Sigmoid colon (tissue), 7 donors: ENCODE results near the gene GRIK5. TPM values are rescaled to one million over a fixed set of nuclear protein-coding genes. Genes with fewer than 3 reads are reported as not detected.

ENCODE experiments used
- DNase-seq: peaks from one replicate; pipeline ENCODE4 v3.0.0-alpha.2; 2019
- H3K27ac ChIP-seq, 4 donors: fragments of 200-600 bp; sonication (generic); one replicate each; pipeline ENCODE4 v1.5.1; 2016 to 2019; ENCODE audit warnings: mild to moderate bottlenecking in 1 of 4
- H3K27me3 ChIP-seq, 3 donors: fragments of 200-600 bp; sonication (generic); one replicate each; pipeline ENCODE4 v1.5.1; 2019; ENCODE audit warnings: mild to moderate bottlenecking in 1 of 3
- H3K36me3 ChIP-seq, 4 donors: fragments of 200-600 bp; sonication (generic); one replicate each; pipeline ENCODE4 v1.5.1; 2016 to 2019
- H3K4me1 ChIP-seq, 4 donors: fragments of 200-600 bp; sonication (generic); one replicate each; pipeline ENCODE4 v1.5.1; 2017 to 2019
- H3K4me3 ChIP-seq, 4 donors: fragments of 200-600 bp; sonication (generic); one replicate each; pipeline ENCODE4 v1.5.1; 2017 to 2019; ENCODE audit warnings: mild to moderate bottlenecking in 2 of 4, moderate library complexity in 1 of 4
- H3K9me3 ChIP-seq, 4 donors: fragments of 200-600 bp in 3 of 4; sonication (generic) in 3 of 4; one replicate each; pipeline versions ENCODE4 v1.5.1 to v1.6.1; 2013 to 2019
- CTCF ChIP-seq, 4 experiments: fragments of 450-650 bp in 3 of 4; fragments of 200-600 bp in 1 of 4; IDR thresholded peaks; one replicate each; pipeline ENCODE4 v1.5.1; 2016 to 2019; ENCODE audit warnings: antibody characterized with exemption in 4 of 4, mild to moderate bottlenecking in 3 of 4, moderate library complexity in 2 of 4
- EP300 ChIP-seq, 4 donors: sonication (generic); formaldehyde crosslinking; IDR thresholded peaks; one replicate each; pipeline ENCODE4 v1.6.1; 2017; ENCODE audit warnings: antibody characterized with exemption in 4 of 4
- POLR2A ChIP-seq, 2 donors: fragments of 450-650 bp; IDR thresholded peaks; one replicate each; pipeline ENCODE4 v1.6.1; 2016; ENCODE audit warnings: antibody characterized with exemption in 2 of 2, mild to moderate bottlenecking in 2 of 2, moderate library complexity in 2 of 2
- POLR2AphosphoS5 ChIP-seq, 4 donors: sonication (generic); formaldehyde crosslinking; IDR thresholded peaks; one replicate each; pipeline ENCODE4 v1.6.1; 2017; ENCODE audit warnings: antibody characterized with exemption in 4 of 4
- WGBS, 2 donors: extraction: QIAGEN DNeasy Blood & Tissue Kit; methylation state at CpG; one replicate each; pipeline ENCODE4 v1.1.7; 2013; 5-methylcytosine and 5-hydroxymethylcytosine counted together
- intact Hi-C: fragments of 100-400 bp; cut with DNase I; formaldehyde crosslinking; loops from one replicate; pipeline ENCODE4 v1.15.1; 2023
- polyA plus RNA-seq, 3 donors: library from polyadenylated mRNA; stranded (reverse); fragments of 200-250 nt; gene quantifications; one replicate each; pipeline ENCODE4 v1.2.3, GENCODE V29; 2013
- total RNA-seq, 4 donors: library from RNA; depleted of rRNA; stranded (reverse); fragments of >200 nt; gene quantifications; one replicate each; pipeline ENCODE4 v1.1.0, GENCODE V29; 2016
- donor health status: healthy with polysubstance abuse.
- donor health status: Bipolar disorder and iron deficiency.
- donor health status: healthy.

The GRIK5 gene
- total and polyA plus RNA-seq, 7 donors = under 0.01 to 23.3 (median 10.3) TPM; not detected in 1

- TF ChIP-seq CTCF (IDR thresholded peaks at IDR 0.05) = no peak
- no peak for TF ChIP-seq POLR2A (IDR thresholded peaks at IDR 0.05)
- TF ChIP-seq EP300 (IDR thresholded peaks at IDR 0.05) = no peak
- TF ChIP-seq POLR2AphosphoS5 (IDR thresholded peaks at IDR 0.05) = no peak
- Histone ChIP-seq H3K27ac (no peak overlapping the region), H3K4me1 (no peaks in the 10 kb centered on the region), H3K9me3 (no peaks in the 10 kb centered on the region), H3K4me3 (no peak overlapping the region), H3K36me3 (peaks cover 0 to 26% (median 9%) of the 10 kb centered on the region in 4 donors), H3K27me3 (peaks cover 0 to 17% (median 0%) of the 10 kb centered on the region in 3 donors)
- intact Hi-C loops = no loop called here
- DNase-seq = no peak
- 84 to 89% methylated on average over 13 of the region's 13 CpGs for WGBS, 2 donors
These were observed 63.4 kb downstream of the GRIK5 start for GRCh38 chr19:42006569-42006968.

- no peaks in the 10 kb centered on the region for H3K4me1 ChIP-seq
- no peaks in the 10 kb centered on the region for H3K9me3 ChIP-seq
- no peak overlapping the region for H3K4me3 ChIP-seq
- 94 to 95% methylated on average over 22 of the region's 22 CpGs for WGBS, 2 donors
- intact Hi-C loops = no loop called here
- TF ChIP-seq POLR2AphosphoS5 (IDR thresholded peaks at IDR 0.05) (no peak), EP300 (IDR thresholded peaks at IDR 0.05) (no peak), POLR2A (IDR thresholded peaks at IDR 0.05) (no peak), CTCF (IDR thresholded peaks at IDR 0.05) (no peak)
- DNase-seq = no peak
- H3K27me3 ChIP-seq = peaks cover 0 to 27% (median 0%) of the 10 kb centered on the region in 3 donors
- H3K36me3 ChIP-seq = peaks cover 0 to 26% (median 9%) of the 10 kb centered on the region in 4 donors
- H3K27ac ChIP-seq = no peak overlapping the region
These were observed 64.5 kb downstream of the GRIK5 start for GRCh38 chr19:42005504-42005903.

GRCh38 chr19:42003506-42004294 lies 66.3 kb downstream of the GRIK5 start:
- H3K4me3 ChIP-seq = no peak overlapping the region
- no peaks in the 10 kb centered on the region for H3K9me3 ChIP-seq
- H3K4me1 ChIP-seq = peaks cover 0 to 6% (median 5%) of the 10 kb centered on the region in 4 donors
- TF ChIP-seq CTCF (IDR thresholded peaks at IDR 0.05) = no peak
- TF ChIP-seq POLR2A (IDR thresholded peaks at IDR 0.05) = no peak
- TF ChIP-seq EP300 (IDR thresholded peaks at IDR 0.05) = no peak
- TF ChIP-seq POLR2AphosphoS5 (IDR thresholded peaks at IDR 0.05) = no peak
- DNase-seq = no peak
- WGBS, 2 donors = 72 to 81% methylated on average over 21 of the region's 21 CpGs
- H3K36me3 ChIP-seq = peaks cover 0 to 26% (median 9%) of the 10 kb centered on the region in 4 donors
- intact Hi-C loops = no loop called here
- H3K27me3 ChIP-seq = peaks cover 4 to 44% (median 13%) of the 10 kb centered on the region in 3 donors
- no peak overlapping the region for H3K27ac ChIP-seq

- peaks cover 22 to 83% (median 50%) of the 10 kb centered on the region in 3 donors for H3K27me3 ChIP-seq
- H3K4me3 ChIP-seq = no peak overlapping the region
- 55 to 84% methylated on average over 7 of the region's 7 CpGs for WGBS, 2 donors
- H3K36me3 ChIP-seq = peaks cover 0 to 9% (median 0%) of the 10 kb centered on the region in 4 donors
- H3K9me3 ChIP-seq = no peaks in the 10 kb centered on the region
- no peak for DNase-seq
- no peak overlapping the region for H3K27ac ChIP-seq
- intact Hi-C loops = loop anchor here (2.0 kb wide), 1 partner anchor 35 kb away; no protein-coding TSS in a partner anchor
- H3K4me1 ChIP-seq = peaks cover 0 to 22% (median 20%) of the 10 kb centered on the region in 4 donors
- TF ChIP-seq CTCF (IDR thresholded peaks at IDR 0.05) (no peak), EP300 (IDR thresholded peaks at IDR 0.05) (no peak), POLR2A (IDR thresholded peaks at IDR 0.05) (no peak), POLR2AphosphoS5 (IDR thresholded peaks at IDR 0.05) (no peak)
These were observed 70.2 kb downstream of the GRIK5 start for GRCh38 chr19:41999878-42000208.
